ENCODE data around the gene SWAP70.
A peak's percentile ranks its signal among the peaks of the same experiment; 100 is the strongest.
"Not testable (repeated sequence)": the region's sequence is repeated elsewhere in the genome, so short reads cannot be mapped to it uniquely, and the experiment has no call there.

The SWAP70 gene

GRCh38 chr11:9689721-9690120 lies 25.8 kb downstream of the SWAP70 start:
- intact Hi-C loops (cut with DNase I), result no loop called here
- peak in 2 of 10 donors; percentile 21 to 77 for DNase-seq

GRCh38 chr11:9691865-9692264 lies 28.0 kb downstream of the SWAP70 start:
- intact Hi-C loops (cut with DNase I), result no loop called here
- DNase-seq, result no peak

DNA sequence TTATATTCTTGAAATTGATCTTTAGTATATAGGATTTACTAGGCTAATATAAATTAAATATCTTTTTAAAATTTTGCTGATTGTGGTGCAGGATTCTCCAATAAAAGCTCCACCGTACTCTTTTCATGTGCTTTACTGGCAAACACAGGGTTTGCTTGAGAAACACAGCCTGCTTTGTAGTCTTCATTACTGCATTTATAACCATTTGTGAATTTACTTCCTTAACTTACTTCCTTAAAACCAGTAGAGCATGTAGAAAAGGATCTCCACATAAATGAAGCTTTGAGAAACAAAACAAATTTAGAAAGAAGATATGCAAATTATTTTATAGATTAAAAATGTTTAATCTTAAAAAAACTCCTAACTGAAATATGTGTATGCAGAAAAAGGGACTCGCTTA lies 28.8 kb downstream of the SWAP70 start:
- intact Hi-C loops (cut with DNase I), result no loop called here
- DNase-seq, result no peak

DNA sequence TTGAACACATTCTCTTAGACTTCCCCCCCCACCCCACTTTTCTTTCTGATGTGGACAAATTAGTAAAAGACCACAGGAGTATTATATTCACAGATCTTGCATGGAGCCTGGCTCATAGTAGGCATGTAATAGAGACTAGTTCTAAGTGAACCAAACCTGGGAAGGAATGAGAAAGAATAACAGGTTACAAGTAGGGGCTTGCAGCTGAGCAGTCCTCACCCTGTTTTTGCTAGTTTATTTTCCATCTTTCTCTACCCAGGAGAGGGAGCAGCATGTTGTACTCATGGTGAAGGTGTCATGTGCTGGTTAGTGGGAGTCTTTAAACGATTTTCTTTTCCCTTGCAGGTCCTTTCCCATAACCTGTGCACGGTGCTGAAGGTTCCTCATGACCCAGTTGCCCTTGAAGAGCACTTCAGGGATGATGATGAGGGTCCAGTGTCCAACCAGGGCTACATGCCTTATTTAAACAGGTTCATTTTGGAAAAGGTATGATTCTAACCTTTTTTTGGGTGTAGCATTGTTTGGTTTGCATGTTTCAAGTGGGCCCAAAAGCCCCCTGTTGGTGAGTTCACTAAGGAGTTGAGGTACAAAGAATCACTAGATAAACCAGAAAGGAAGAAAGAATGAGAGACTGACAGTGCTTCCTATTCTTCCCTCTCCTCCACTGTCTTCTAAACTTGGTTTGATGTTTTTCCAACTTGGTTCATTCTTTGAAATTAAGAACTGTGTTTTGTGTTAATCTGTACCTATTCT lies 30.1 kb downstream of the SWAP70 start:
- intact Hi-C loops (cut with DNase I), result no loop called here
- no peak for DNase-seq

DNA sequence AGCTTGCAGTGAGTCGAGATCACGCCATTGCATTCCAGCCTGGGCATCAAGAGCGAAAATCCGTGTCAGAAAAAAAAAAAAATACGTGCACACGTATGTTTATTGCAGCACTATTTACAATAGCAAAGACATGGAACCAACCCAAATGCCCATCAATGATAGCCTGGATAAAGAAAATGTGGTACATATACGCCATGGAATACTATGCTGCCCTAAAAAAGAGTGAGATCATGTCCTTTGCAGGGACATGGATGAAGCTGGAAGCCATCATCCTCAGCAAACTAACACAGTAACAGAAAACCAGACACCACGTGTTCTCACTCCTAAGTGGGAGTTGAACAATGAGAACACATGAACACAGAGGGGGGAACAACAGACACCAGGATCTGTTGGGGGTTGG lies 31.4 kb downstream of the SWAP70 start:
- intact Hi-C loops (cut with DNase I); DNase-seq: not testable (repeated sequence)

DNA sequence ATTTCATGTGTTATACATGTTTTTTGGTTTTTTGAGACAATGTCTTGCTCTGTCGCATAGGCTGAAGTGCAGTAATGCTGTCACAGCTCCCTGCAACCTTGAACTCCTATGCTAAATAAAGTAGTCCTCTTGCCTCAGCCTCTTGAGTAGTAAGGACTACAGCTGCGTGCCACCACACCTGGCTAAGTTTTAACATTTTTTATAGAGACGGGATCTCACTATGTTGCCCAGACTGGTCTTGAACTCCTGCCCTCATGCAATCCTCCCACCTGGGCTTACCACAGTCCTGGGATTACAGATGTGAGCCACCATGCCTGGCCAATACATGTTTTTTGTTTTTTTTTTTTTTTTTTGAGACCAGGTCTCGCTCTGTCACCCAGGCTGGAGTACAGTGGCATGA lies 33.9 kb downstream of the SWAP70 start:
- no peak for DNase-seq
- intact Hi-C loops (cut with DNase I), result no loop called here

DNA sequence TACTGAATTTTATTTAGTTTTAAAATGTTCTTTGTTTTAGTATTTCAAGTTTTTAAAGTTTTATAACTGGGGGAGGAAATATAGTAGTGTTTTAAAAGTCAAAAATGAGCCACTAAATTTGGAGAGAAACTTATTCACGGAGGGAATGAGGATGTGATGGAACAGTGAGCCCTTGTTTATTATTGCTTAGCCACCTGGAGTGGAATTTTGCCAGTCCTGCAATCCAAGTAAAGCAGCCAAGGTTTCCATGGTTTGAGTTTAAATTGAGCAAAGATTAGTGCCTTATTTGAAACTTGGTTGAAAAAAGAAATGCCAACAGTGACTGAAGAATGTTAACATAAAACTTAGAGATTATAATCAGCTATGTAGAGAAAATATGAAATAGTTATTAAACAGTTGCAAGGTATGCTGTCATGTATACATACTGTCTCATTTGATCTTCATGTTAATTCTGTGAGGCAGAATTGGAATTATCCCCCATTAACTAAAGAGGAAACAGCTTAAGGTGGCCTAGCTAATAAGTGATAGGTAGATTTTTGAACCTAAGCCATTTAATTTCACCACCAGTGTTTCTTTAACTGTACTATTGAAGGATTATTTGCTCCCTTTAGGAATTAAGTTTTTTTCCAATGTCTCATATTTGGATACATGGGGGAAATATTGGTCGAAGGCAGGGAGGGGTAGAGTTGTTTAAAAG lies 36.4 kb downstream of the SWAP70 start:
- no peak for DNase-seq
- intact Hi-C loops (cut with DNase I), result no loop called here

- intact Hi-C loops (cut with DNase I), result no loop called here
- DNase-seq, result no peak
These were observed 37.9 kb downstream of the SWAP70 start for GRCh38 chr11:9701799-9702198.

DNA sequence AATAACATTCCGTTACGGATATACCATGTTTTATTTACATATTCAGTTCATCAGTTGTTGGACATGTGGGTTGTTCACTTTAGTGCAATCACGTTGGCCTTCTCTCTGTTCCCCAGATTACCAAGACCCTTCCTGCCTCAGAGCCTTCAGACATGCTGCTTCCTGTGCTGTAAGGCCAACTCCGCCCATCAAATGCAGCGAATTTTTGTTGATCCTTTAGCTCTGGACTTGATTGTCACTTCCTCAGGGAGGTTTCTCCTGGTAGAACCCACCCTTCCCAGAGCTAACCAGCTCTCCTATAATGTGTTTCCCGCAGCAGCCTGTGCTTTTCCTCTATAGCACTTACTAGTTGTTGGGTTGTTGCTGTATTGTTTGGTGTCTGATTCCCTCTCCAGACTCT lies 39.4 kb downstream of the SWAP70 start:
- DNase-seq, result no peak
- intact Hi-C loops (cut with DNase I), result no loop called here

DNA sequence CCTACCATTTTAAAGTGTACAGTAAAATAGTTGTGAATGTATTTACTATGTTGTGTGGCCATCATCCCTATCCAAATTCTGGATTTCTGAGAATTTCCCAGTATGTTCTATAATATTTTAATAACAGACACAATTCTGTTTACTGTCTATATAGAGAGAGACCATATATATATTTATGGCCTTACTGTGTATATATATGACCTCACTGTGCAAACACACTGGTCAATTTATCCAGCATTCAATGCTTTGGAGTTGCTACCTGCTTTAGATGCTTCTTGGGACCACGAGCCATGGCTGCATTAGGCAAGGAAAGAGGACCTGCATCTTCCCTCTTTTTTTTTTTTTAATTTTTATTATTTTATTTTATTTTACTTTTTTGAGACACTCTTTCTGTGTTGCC lies 40.2 kb downstream of the SWAP70 start:
- intact Hi-C loops (cut with DNase I), result no loop called here
- no peak for DNase-seq

DNA sequence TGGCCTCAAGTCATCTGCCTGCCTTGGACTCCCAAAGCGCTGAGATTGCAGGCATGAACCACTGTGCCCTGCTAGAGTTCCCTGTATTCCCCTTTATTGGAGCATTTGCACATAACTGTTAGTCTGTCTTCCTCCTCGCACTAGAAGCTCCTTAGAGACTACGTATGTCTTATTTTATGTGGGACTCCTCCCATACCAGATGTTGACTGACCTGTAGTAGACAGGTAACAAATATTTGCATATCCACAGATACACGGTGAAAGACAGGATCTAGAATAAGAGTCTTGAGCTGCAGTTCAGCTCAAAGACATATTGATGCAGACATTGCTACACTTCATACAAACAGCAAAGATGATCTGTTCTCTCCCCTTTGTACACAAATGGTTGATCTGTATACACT lies 40.7 kb downstream of the SWAP70 start:
- DNase-seq, result no peak
- intact Hi-C loops (cut with DNase I), result no loop called here

GRCh38 chr11:9705361-9705760 lies 41.5 kb downstream of the SWAP70 start:
- DNase-seq; intact Hi-C loops (cut with DNase I): not testable (repeated sequence)

GRCh38 chr11:9708544-9708943 lies 44.7 kb downstream of the SWAP70 start:
- DNase-seq, result no peak
- intact Hi-C loops (cut with DNase I), result no loop called here

- intact Hi-C loops (cut with DNase I), result no loop called here
- no peak for DNase-seq
These were observed 46.3 kb downstream of the SWAP70 start for GRCh38 chr11:9710223-9710622.

- intact Hi-C loops (cut with DNase I), result no loop called here
- DNase-seq, result no peak
These were observed 47.0 kb downstream of the SWAP70 start for GRCh38 chr11:9710852-9711251.

- no peak for DNase-seq
- intact Hi-C loops (cut with DNase I), result no loop called here
These were observed 47.8 kb downstream of the SWAP70 start for GRCh38 chr11:9711454-9712307.

DNA sequence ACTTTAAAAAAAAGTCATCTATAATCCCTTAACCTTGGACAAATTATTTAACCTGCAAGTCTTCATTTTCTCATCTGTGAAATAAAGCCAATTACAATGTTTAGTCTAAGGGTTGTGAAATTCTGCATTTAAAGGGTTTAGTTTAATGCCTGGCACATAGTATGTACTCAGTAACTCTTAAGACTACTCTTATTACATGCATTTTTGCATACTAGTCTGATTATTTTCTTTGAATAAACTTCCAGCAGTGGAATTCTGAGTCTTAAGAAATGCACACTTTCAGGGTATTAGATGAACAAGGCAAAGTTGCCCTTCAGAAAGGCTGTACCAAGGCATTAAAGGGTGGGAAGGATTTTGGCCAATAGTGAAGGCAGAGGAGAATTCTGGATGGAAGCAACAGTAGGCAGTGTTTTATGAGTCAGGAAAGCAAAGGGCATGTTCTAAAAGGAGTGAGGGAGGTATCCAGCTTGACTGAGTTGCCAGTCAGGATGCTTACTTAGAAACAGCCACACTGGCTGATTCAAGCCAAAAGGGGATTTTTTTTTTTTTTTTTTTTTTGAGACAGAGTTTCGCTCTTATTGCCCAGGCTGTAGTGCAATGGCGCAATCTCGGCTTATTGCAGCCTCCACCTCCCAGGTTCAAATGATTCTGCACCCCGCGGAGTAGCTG lies 50.5 kb downstream of the SWAP70 start:
- DNase-seq, result no peak
- intact Hi-C loops (cut with DNase I), result no loop called here

- intact Hi-C loops (cut with DNase I), result no loop called here
- DNase-seq, result no peak
These were observed 52.6 kb downstream of the SWAP70 start for GRCh38 chr11:9716275-9717039.

DNA sequence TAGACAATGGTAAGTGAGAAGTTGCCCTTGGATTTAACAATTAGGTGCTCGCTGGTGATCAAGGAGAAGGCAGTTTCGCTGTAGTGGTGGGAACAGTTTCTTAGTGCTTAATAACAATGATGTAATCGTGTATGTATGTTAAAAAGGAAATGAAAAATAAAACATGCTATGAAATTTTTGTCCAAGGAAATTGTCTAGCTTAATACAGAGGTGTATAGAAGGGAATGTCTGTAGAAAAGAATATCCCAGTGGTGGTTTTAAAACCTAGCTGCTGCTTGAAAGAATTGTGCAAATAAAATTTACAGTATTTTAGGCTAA lies 53.1 kb downstream of the SWAP70 start:
- DNase-seq, result no peak
- intact Hi-C loops (cut with DNase I), result no loop called here

GRCh38 chr11:9717719-9718118 lies 53.8 kb downstream of the SWAP70 start:
- intact Hi-C loops (cut with DNase I), result no loop called here
- DNase-seq, result no peak
